Pancreas (tissue), 10 donors: ENCODE results near the gene STRN4. TPM values are rescaled to one million over a fixed set of nuclear protein-coding genes. Genes with fewer than 3 reads are reported as not detected.
A peak's percentile ranks its signal among the peaks of the same experiment; 100 is the strongest.

ENCODE experiments used
- ATAC-seq, 4 donors: fragments of 200-7000 bp; cut with Tn5 transposase; one replicate each; pipeline versions ENCODE4 v1.8.0 to v1.9.1; 2020; ENCODE audit warnings: mild to moderate bottlenecking in 4 of 4, moderate library complexity in 4 of 4
- DNase-seq, 6 donors: peaks; one replicate each; pipeline ENCODE4 v3.0.0-alpha.2; 2020
- FAIRE-seq: peaks from 2 replicates; lab custom pipeline; 2012; peaks lifted over from hg19 to GRCh38; lab: Jason Lieb, UNC
- H3K27ac ChIP-seq, 4 donors: fragments of 200-600 bp; sonication (generic); 1 replicate in 3 of 4; 2 replicates in 1 of 4; pipeline versions ENCODE4 v1.5.0 to v1.8.0; 2020
- H3K27me3 ChIP-seq, 4 donors: fragments of 200-600 bp; one replicate each; pipeline ENCODE4 v1.8.0; 2021
- H3K36me3 ChIP-seq, 3 donors: fragments of 200-600 bp; sonication (generic) in 1 of 3; one replicate each; pipeline versions ENCODE4 v1.5.0 to v1.8.0; 2020 to 2021
- H3K4me1 ChIP-seq, 3 donors: fragments of 200-600 bp; one replicate each; pipeline ENCODE4 v1.8.0; 2021
- H3K4me3 ChIP-seq, 4 donors: fragments of 200-600 bp; sonication (generic) in 2 of 4; one replicate each; pipeline versions ENCODE4 v1.5.0 to v1.8.0; 2020 to 2021
- H3K9me3 ChIP-seq, 4 donors: fragments of 200-600 bp; one replicate each; pipeline ENCODE4 v1.8.0; 2021
- CTCF ChIP-seq, 4 donors: fragments of 200-600 bp; sonication (generic) in 3 of 4; IDR thresholded peaks; one replicate each; pipeline versions ENCODE4 v1.5.0 to v1.8.0; 2021; ENCODE audit warnings: antibody characterized with exemption in 4 of 4
- WGBS, 2 donors: extraction: QIAGEN DNeasy Blood & Tissue Kit; methylation state at CpG; one replicate each; pipeline ENCODE4 v1.1.7; 2013; 5-methylcytosine and 5-hydroxymethylcytosine counted together
- intact Hi-C, 3 donors: fragments of 100-400 bp; cut with DNase I; formaldehyde crosslinking; loops; one replicate each; pipeline versions ENCODE4 v1.11.1 to v1.14.2; 2022
- polyA plus RNA-seq, 2 donors: library from polyadenylated mRNA; stranded (reverse); fragments of 200-250 nt; gene quantifications; one replicate each; pipeline ENCODE4 v1.2.3, GENCODE V29; 2013
- total RNA-seq, 6 donors: library from RNA; stranded (reverse); fragmentation: NEBNext Ultra II Directional in 4 of 6; extraction: Animal tissue kit (Norgen Biotek cat#: 25700) in 4 of 6; gene quantifications; one replicate each; pipeline versions ENCODE4 v1.2.1 to v1.2.4, GENCODE V29; 2021 to 2023
- donor health status: healthy with polysubstance abuse.
- donor health status: DM: no; HTN: no; CAD: no; lungs with moderate emphysema.
- donor health status: DM: no; HTN: no; CAD: no.
- donor health status: control.
- donor health status: control.
- donor health status: Bipolar disorder and iron deficiency.
- donor health status: DM: yes; HTN: yes; CAD: no.
- donor health status: DM: no; HTN: no; CAD: no.
- donor health status: DM: no; HTN: no; CAD: no.
- donor health status: DM: yes; HTN: yes; CAD: no.

STRN4 gene
- total and polyA plus RNA-seq, 8 donors: 26.4 to 48.0 (median 37.7) TPM

- Histone ChIP-seq H3K27ac (peak overlapping the region; percentile 10 to 71 (median 60)), H3K27me3 (no peaks in the 10 kb centered on the region), H3K36me3 (no peaks in the 10 kb centered on the region), H3K9me3 (no peaks in the 10 kb centered on the region), H3K4me1 (peaks cover 3 to 6% (median 4%) of the 10 kb centered on the region in 3 donors), H3K4me3 (peak overlapping the region in 3 of 4 donors; percentile 7 to 76 (median 47))
- TF ChIP-seq CTCF (IDR thresholded peaks at IDR 0.05): no peak
- 69 to 75% methylated on average over 4 of the region's 4 CpGs for WGBS, 2 donors
- intact Hi-C loops: no loop called here
- peak in 1 of 4 donors; percentile 0 for ATAC-seq
- FAIRE-seq: no peak
- DNase-seq: no peak
Measured at GRCh38 chr19:46785980-46786235, 39.7 kb upstream of the STRN4 start.

GRCh38 chr19:46785054-46785979 is 39.1 kb upstream of the STRN4 start:
- DNase-seq: no peak
- Histone ChIP-seq H3K4me3 (peak overlapping the region in 2 of 4 donors; percentile 47 to 76), H3K27ac (peak overlapping the region; percentile 35 to 71 (median 48)), H3K36me3 (no peaks in the 10 kb centered on the region), H3K27me3 (no peaks in the 10 kb centered on the region), H3K9me3 (no peaks in the 10 kb centered on the region), H3K4me1 (peaks cover 3 to 6% (median 4%) of the 10 kb centered on the region in 3 donors)
- intact Hi-C loops: no loop called here
- FAIRE-seq: no peak
- no peak for ATAC-seq
- no peak for TF ChIP-seq CTCF (IDR thresholded peaks at IDR 0.05)
- WGBS, 2 donors: 70 to 81% methylated on average over 19 of the region's 19 CpGs

- Histone ChIP-seq H3K27ac (peak overlapping the region in 3 of 4 donors; percentile 22 to 42 (median 35)), H3K27me3 (no peaks in the 10 kb centered on the region), H3K36me3 (no peaks in the 10 kb centered on the region), H3K4me1 (peaks cover 3 to 6% (median 4%) of the 10 kb centered on the region in 3 donors), H3K4me3 (peak overlapping the region in 2 of 4 donors; percentile 18 to 76), H3K9me3 (no peaks in the 10 kb centered on the region)
- no peak for TF ChIP-seq CTCF (IDR thresholded peaks at IDR 0.05)
- FAIRE-seq (no peak), DNase-seq (peak; percentile 48 to 86 (median 67)), ATAC-seq (peak; percentile 28 to 61 (median 43))
- intact Hi-C loops: no loop called here
- 41 to 47% methylated on average over 17 of the region's 17 CpGs for whole genome bisulfite sequencing, 2 donors
Measured at GRCh38 chr19:46784262-46785053, 38.2 kb upstream of the STRN4 start.

- intact Hi-C loops: no loop called here
- no peaks in the 10 kb centered on the region for H3K27me3 ChIP-seq
- TF ChIP-seq CTCF (IDR thresholded peaks at IDR 0.05): no peak
- no peak for ATAC-seq
- no peaks in the 10 kb centered on the region for H3K36me3 ChIP-seq
- WGBS, 2 donors: 33 to 48% methylated on average over 2 of the region's 2 CpGs
- FAIRE-seq: no peak
- H3K27ac ChIP-seq: no peak overlapping the region
- no peaks in the 10 kb centered on the region for H3K9me3 ChIP-seq
- no peak overlapping the region for H3K4me3 ChIP-seq
- H3K4me1 ChIP-seq: peaks cover 3 to 6% (median 4%) of the 10 kb centered on the region in 3 donors
- peak in 1 of 6 donors; percentile 36 for DNase-seq
Measured at GRCh38 chr19:46783670-46784069, 37.4 kb upstream of the STRN4 start.
